LNCAP (cell line): ENCODE results near the gene SAC3D1.

Experiments used
- TF ChIP-seq, protein P1 (sequence below): fragments of 450-650 bp; IDR thresholded peaks from 2 replicates; pipeline ENCODE4 v1.5.1; 2017; ENCODE audit warnings: mild to moderate bottlenecking

Gene SAC3D1

DNA sequence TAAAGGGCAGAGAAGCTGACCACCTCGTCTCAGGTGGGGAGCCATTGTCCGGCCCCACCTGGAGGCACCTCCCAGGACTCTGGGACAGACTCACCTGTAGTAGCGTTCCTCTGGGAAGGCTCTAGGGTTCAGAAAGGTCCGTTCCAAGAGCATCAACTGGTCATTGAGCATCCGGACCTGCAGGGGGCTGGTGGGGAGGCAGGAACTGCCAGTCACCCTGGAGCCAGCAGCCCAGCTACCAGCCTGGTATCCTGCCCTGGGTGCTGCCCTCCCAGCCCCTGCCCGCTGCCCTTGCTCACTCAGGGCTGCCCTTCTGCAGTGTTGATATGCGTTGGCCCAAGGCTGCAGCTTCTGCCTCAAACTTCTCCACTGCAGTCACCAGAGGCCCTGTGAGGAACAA, 4.7 kb downstream of the SAC3D1 start:
- TF ChIP-seq, protein P1, sequence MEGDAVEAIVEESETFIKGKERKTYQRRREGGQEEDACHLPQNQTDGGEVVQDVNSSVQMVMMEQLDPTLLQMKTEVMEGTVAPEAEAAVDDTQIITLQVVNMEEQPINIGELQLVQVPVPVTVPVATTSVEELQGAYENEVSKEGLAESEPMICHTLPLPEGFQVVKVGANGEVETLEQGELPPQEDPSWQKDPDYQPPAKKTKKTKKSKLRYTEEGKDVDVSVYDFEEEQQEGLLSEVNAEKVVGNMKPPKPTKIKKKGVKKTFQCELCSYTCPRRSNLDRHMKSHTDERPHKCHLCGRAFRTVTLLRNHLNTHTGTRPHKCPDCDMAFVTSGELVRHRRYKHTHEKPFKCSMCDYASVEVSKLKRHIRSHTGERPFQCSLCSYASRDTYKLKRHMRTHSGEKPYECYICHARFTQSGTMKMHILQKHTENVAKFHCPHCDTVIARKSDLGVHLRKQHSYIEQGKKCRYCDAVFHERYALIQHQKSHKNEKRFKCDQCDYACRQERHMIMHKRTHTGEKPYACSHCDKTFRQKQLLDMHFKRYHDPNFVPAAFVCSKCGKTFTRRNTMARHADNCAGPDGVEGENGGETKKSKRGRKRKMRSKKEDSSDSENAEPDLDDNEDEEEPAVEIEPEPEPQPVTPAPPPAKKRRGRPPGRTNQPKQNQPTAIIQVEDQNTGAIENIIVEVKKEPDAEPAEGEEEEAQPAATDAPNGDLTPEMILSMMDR, result no peak

DNA sequence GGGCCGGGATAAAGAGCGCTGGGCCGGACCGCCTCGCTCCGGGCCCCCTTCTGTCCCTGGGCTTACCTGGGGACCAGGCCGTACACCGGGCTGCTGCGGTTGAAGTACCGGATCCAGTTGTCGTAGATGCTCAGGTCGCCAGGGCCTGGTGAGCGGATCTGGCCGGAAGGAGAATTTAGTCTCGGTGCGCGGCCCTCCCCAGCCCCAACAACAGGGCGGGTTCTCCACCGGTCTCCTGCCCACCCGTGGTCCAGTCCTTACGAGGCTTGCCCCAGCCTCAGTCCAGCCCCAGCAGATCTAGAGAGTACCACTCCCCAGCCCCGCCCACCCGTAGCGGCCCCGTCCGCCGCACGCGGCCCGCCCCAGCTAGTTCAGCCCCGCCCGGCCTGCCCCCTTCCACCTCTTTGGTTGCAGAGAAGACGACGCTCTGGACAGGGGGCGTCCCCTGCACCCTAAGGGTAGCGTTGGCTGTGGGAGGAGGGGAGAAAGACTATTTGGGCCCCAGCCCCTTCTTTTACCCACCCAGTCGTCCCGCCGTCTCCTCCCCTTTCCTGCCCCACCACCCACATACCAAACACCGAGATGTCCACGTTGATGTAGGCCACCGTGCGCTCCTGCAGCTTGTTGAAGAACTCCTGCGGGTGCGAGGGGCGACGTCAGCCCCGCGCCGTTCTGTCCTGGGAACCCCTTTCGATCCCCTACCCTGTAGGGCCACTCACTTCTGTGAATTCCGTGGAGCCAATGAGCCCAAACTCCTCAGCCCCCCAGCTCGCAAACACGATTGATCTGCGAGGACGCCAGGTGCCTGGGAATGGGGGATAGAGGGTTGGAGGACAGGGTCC, 6.8 kb downstream of the SAC3D1 start:
- TF ChIP-seq, protein P1, result no peak

DNA sequence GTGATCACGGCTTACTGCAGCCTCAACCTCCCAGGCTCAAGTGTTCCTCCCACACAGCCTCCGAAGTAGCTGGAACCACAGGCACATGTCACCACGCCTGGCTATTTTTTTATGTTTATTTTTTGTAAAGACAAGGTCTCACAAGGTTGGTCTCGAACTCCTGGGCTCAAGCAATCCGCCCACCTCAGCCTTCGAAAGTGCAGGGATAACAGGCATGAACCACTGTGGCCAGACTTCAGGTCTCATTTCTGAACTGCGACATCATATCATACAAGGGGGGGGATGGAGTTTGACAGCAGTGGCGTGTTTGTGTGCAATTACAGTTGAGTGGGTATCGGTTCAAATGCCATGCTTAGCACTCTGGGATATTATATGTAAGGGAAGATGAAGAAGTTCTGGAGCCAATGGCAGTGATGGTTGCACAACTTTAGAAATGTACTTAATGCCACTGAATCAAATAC, 10.4 kb downstream of the SAC3D1 start:
- TF ChIP-seq, protein P1, result no peak

DNA sequence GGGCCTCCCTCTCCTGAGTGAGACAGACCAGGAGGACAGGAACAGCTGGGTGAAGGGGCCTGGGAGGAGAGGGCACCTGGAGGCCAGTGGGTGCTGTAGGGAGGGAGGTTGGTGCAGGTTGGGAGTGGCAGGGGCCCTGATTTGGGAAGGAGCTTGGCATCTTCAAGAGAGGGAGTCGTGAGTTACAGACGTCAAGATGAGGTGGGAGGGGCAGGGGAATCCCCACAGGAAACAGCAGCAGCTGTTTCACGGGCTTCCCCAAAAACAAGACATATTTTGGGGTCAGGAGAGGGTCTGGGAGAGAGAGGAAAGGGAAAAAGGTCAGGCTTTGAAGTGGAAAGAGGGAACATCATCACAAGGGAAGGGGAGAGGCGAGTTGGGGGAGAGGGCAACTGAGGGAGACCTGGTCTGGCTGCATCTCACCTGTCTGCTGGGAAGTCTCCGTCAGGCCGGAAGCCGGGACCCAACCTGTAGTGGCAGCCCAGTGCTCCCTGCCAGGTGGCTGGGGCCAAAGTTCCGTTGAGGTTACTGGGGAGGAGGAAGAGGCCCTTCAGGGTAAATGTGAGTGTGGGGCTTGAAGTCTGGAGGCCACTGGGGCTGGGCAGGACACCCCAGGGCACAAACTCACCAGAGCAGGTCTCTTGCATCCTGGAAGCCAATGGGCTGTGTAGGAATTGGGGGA, 13.0 kb downstream of the SAC3D1 start:
- TF ChIP-seq, protein P1, result no peak

DNA sequence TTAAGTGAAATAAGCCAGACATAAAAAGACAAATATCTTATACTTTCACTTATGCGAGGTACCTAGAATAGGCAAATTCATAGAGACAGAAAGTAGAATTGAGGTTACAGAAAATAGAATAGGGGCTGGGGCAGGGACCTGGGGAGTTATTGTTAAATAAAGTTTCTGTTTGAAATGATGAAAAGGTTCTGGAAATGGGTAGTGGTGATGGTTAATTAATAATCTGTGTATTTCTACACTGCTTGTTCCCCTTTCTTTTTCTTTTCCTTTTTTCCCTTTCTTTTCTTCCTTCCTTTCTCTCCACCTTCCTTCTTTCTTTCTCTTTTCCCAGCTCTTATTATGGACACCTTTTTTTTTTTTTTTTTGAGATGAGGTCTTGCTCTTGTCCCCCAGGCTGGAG, 14.5 kb downstream of the SAC3D1 start:
- TF ChIP-seq, protein P1, result no peak

DNA sequence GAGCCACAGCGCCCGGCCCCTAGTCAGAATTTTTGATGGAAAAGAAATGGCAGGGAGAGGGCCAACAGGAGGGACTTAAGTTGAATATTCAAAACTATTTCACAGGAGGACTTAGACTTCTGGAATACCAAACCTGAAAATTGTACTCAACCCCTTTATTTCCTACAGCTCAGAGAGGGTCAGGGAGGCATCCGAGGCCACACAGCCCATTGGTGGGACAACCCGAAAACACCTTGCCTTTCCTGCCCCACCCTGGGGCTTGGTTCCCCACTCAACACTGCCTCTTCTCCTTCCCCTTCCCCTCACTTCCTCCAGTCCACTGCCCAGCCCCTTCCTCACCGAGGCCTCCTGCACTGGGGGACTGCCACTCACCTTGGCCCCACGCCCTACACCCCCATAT, 16.0 kb downstream of the SAC3D1 start:
- TF ChIP-seq, protein P1, result no peak

DNA sequence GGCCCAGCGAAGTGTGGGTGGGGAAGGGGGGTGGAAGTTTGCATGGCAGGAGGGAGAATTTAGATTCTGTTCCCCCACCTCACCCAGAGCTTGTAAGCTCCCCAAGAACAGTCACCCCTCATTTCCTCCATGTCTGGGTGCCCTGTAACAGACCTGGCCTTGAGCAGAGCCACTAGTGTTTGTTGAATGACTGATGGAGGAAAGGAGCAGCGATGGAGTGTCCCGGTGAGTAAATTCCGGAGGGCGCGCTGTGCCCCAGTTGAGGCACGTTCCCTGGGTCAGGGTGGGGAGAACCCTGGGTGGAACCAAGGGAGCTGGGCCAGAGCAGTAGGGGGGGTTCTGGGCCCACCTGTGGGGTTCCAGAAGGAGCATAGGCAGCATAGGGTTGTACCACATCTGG, 16.5 kb downstream of the SAC3D1 start:
- TF ChIP-seq, protein P1, result no peak
